ENCODE results near the gene ZNF438.

The ZNF438 gene

DNA sequence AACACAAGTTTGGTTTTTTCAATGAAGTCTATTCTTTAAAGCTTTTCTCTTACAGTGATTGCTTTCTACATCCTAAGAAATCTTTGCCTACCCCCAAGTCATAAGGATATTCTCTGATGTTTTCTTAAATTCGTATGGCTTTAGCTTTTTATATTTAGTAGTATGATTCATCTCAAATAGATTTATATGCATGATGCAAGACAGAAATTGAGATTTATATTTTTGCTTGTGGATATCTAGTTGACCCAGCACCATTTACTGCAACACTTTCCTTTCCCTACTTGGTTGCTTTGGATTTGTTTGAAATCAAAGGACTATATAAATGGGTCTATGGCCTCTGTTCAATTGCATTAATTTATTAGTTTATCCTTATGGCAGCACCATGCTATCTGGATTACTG, 113.9 kb downstream of the ZNF438 start:
- no peak overlapping the region for H3K9ac ChIP-seq
- H3K27ac ChIP-seq, result no peak overlapping the region
- H3K4me1 ChIP-seq (ENCODE audit: low read depth, poor library complexity, severe bottlenecking), result no peaks in the 10 kb centered on the region
- H3K4me3 ChIP-seq (IDR thresholded peaks at IDR 0.05; ENCODE audit: insufficient read depth, low read depth, low read length), result no peak overlapping the region
- no peaks in the 10 kb centered on the region for H4K20me1 ChIP-seq (ENCODE audit: insufficient read depth)
- H3K36me3 ChIP-seq (ENCODE audit: insufficient read depth), result no peaks in the 10 kb centered on the region
- no peaks in the 10 kb centered on the region for H3K27me3 ChIP-seq (ENCODE audit: insufficient read depth, low read depth)
- no peaks in the 10 kb centered on the region for H3K79me2 ChIP-seq (ENCODE audit: insufficient read depth, low read depth)
- H2AFZ ChIP-seq (ENCODE audit: low read depth), result no peak overlapping the region
- no peak overlapping the region for H3K4me2 ChIP-seq
- TF ChIP-seq, protein P1, sequence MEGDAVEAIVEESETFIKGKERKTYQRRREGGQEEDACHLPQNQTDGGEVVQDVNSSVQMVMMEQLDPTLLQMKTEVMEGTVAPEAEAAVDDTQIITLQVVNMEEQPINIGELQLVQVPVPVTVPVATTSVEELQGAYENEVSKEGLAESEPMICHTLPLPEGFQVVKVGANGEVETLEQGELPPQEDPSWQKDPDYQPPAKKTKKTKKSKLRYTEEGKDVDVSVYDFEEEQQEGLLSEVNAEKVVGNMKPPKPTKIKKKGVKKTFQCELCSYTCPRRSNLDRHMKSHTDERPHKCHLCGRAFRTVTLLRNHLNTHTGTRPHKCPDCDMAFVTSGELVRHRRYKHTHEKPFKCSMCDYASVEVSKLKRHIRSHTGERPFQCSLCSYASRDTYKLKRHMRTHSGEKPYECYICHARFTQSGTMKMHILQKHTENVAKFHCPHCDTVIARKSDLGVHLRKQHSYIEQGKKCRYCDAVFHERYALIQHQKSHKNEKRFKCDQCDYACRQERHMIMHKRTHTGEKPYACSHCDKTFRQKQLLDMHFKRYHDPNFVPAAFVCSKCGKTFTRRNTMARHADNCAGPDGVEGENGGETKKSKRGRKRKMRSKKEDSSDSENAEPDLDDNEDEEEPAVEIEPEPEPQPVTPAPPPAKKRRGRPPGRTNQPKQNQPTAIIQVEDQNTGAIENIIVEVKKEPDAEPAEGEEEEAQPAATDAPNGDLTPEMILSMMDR (conservative IDR thresholded peaks at IDR 0.05; ENCODE audit: low read depth, low read length), result no peak

DNA sequence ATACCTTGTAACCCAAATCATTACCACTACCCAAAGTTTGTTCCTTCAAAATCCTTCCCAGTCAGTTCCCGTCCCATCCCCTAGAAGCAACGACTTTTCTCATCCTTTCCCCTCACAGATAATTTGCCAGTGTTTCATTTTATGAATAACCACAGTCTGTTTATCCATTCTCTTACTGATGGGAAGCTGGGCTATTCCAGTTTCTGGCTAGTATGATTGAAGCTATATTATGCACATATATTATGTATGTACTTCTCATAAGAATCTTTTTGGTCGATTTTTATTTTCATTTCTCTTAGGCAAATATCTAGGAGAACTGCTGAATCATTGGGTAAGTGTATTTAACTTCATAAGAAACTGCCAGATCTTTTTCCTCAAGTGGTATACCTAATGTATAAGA, 114.6 kb downstream of the ZNF438 start:
- Histone ChIP-seq H3K4me2 (no peak overlapping the region), H3K4me1 (ENCODE audit: low read depth, poor library complexity, severe bottlenecking) (no peaks in the 10 kb centered on the region), H4K20me1 (ENCODE audit: insufficient read depth) (no peaks in the 10 kb centered on the region), H2AFZ (ENCODE audit: low read depth) (no peak overlapping the region), H3K4me3 (IDR thresholded peaks at IDR 0.05; ENCODE audit: insufficient read depth, low read depth, low read length) (no peak overlapping the region), H3K9ac (no peak overlapping the region), H3K27ac (no peak overlapping the region), H3K27me3 (ENCODE audit: insufficient read depth, low read depth) (no peaks in the 10 kb centered on the region), H3K79me2 (ENCODE audit: insufficient read depth, low read depth) (no peaks in the 10 kb centered on the region), H3K36me3 (ENCODE audit: insufficient read depth) (no peaks in the 10 kb centered on the region)
- TF ChIP-seq, protein P1 (conservative IDR thresholded peaks at IDR 0.05; ENCODE audit: low read depth, low read length), result no peak

DNA sequence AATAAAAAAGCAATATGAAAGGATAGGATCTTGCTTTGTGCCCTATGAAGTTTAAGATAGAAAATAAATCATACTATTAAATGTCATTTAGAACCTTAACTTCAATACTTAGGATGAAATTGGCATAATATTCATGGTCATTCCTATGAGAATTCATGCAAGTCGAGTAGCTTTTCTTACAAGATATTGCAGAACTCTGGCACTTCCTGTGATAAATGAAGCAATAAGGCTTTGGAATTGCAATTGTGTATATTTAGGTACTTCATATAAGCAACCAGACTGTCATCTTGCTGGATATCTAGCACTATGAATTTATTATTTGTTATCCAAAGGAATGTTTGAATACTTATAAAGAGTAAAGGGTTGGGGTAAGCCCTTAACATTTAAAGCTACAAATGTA, 116.5 kb downstream of the ZNF438 start:
- no peak overlapping the region for H3K4me2 ChIP-seq
- H3K27ac ChIP-seq, result no peak overlapping the region
- H3K4me3 ChIP-seq (IDR thresholded peaks at IDR 0.05; ENCODE audit: insufficient read depth, low read depth, low read length), result no peak overlapping the region
- no peaks in the 10 kb centered on the region for H3K79me2 ChIP-seq (ENCODE audit: insufficient read depth, low read depth)
- TF ChIP-seq, protein P1 (conservative IDR thresholded peaks at IDR 0.05; ENCODE audit: low read depth, low read length), result no peak
- no peak overlapping the region for H2AFZ ChIP-seq (ENCODE audit: low read depth)
- no peaks in the 10 kb centered on the region for H4K20me1 ChIP-seq (ENCODE audit: insufficient read depth)
- peaks cover 12% of the 10 kb centered on the region for H3K4me1 ChIP-seq (ENCODE audit: low read depth, poor library complexity, severe bottlenecking)
- H3K36me3 ChIP-seq (ENCODE audit: insufficient read depth), result no peaks in the 10 kb centered on the region
- no peaks in the 10 kb centered on the region for H3K27me3 ChIP-seq (ENCODE audit: insufficient read depth, low read depth)
- no peak overlapping the region for H3K9ac ChIP-seq

DNA sequence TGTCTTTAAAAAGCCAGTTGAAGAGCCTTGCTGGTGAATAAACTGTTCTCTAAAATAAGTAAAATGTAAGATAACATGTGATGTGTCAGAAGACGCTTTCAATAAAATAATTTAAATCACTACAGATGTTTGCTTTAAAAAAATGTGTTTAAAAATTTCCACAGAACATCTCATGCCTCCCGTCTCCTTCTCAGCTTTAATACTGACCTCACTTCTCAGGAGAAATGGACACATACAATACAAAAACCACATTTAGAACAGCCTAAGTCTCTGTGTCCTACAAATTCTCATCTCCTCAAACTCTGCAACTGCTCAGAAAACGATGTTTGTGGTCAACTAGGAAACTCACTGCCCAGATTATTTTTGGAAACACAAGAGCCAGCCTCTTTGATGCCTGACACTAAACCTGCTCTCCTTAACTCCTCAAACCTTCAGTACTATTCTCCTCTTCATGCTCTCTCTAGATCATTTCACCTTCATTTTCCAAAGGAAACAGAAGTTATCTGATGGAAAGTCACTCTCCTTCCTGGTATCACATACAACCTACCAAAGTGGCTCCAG, 120.3 kb downstream of the ZNF438 start:
- Histone ChIP-seq H3K4me3 (IDR thresholded peaks at IDR 0.05; ENCODE audit: insufficient read depth, low read depth, low read length) (no peak overlapping the region), H3K9ac (no peak overlapping the region), H4K20me1 (ENCODE audit: insufficient read depth) (no peaks in the 10 kb centered on the region), H3K79me2 (ENCODE audit: insufficient read depth, low read depth) (no peaks in the 10 kb centered on the region), H3K4me2 (peak overlapping the region; percentile 20; the same call in 1 of the 2 replicates), H3K4me1 (ENCODE audit: low read depth, poor library complexity, severe bottlenecking) (peaks cover 12% of the 10 kb centered on the region), H3K36me3 (ENCODE audit: insufficient read depth) (no peaks in the 10 kb centered on the region), H3K27ac (no peak overlapping the region), H3K27me3 (ENCODE audit: insufficient read depth, low read depth) (no peaks in the 10 kb centered on the region), H2AFZ (ENCODE audit: low read depth) (no peak overlapping the region)
- TF ChIP-seq, protein P1 (conservative IDR thresholded peaks at IDR 0.05; ENCODE audit: low read depth, low read length), result no peak
